ENCODE data around the gene CACNB1. TPM values are rescaled to one million over a fixed set of nuclear protein-coding genes. Genes with fewer than 3 reads are reported as not detected.
A peak's percentile ranks its signal among the peaks of the same experiment; 100 is the strongest.

The CACNB1 gene
- total and polyA plus RNA-seq, 2 of the 13 experiments (the other 11 are each of a cell fraction or from before 2014, with no cell fraction given) = 0.75 to 1.5 TPM

- TF ChIP-seq HMGXB3 (CRISPR knock-in tag; IDR thresholded peaks at IDR 0.05; ENCODE audit: borderline replicate concordance) (peak; percentile 71), THYN1 (CRISPR knock-in tag; IDR thresholded peaks at IDR 0.05; ENCODE audit: borderline replicate concordance, low read depth) (no peak), RARG (CRISPR knock-in tag; IDR thresholded peaks at IDR 0.05; ENCODE audit: low read depth) (no peak), RCOR2 (CRISPR knock-in tag; IDR thresholded peaks at IDR 0.05) (no peak), ZNF354B (CRISPR knock-in tag; IDR thresholded peaks at IDR 0.05) (peak; percentile 68; the same call in 1 of the 2 replicates), ZNF7 (CRISPR knock-in tag; IDR thresholded peaks at IDR 0.05) (peak; percentile 57; the same call in 1 of the 2 replicates), U2AF1 (optimal IDR thresholded peaks at IDR 0.05; ENCODE audit: low read depth, low read length) (no peak), KLF12 (CRISPR knock-in tag; IDR thresholded peaks at IDR 0.05; ENCODE audit: borderline replicate concordance) (peak; percentile 78), KLF11 (CRISPR knock-in tag; IDR thresholded peaks at IDR 0.05) (peak; percentile 74; the same call in 1 of the 2 replicates), REST (IDR thresholded peaks at IDR 0.05; ENCODE audit: borderline replicate concordance in 1 of 2, low read depth in 1 of 2, low read length in 2 of 2) (peak in 1 of 2 experiments; percentile 72; a peak in 1 of 4 replicates), ZNF883 (CRISPR knock-in tag; IDR thresholded peaks at IDR 0.05; ENCODE audit: not compliant biosample characterization) (peak; percentile 74), NR0B2 (CRISPR knock-in tag; IDR thresholded peaks at IDR 0.05) (peak; percentile 72; the same call in 1 of the 2 replicates), PHB2 (IDR thresholded peaks at IDR 0.05; ENCODE audit: partially characterized antibody) (no peak), CEBPG (CRISPR knock-in tag; IDR thresholded peaks at IDR 0.05) (no peak), ZNF501 (CRISPR knock-in tag; IDR thresholded peaks at IDR 0.05) (peak; percentile 60; the same call in 1 of the 2 replicates), ZNF556 (CRISPR knock-in tag; IDR thresholded peaks at IDR 0.05; ENCODE audit: borderline replicate concordance) (peak; percentile 58), SRSF4 (IDR thresholded peaks at IDR 0.05; ENCODE audit: low read depth, low read length, poor library complexity, severe bottlenecking) (no peak), ZFP1 (CRISPR knock-in tag; IDR thresholded peaks at IDR 0.05) (peak; percentile 75), ZFX (CRISPR knock-in tag; IDR thresholded peaks at IDR 0.05; ENCODE audit: low read depth) (peak; percentile 98), ZNF432 (CRISPR knock-in tag; IDR thresholded peaks at IDR 0.05; ENCODE audit: borderline replicate concordance) (no peak), SMAD9 (CRISPR knock-in tag; IDR thresholded peaks at IDR 0.05) (no peak), EHMT2 (IDR thresholded peaks at IDR 0.05; ENCODE audit: borderline replicate concordance, low read depth, low read length) (no peak)
Observed at GRCh38 chr17:39200070-39200879, 2.8 kb upstream of the CACNB1 start, which contains the start of gene RPL19 (continued).
